SU-DHL-6 (cell line): Measurements from ENCODE around the gene STK39.

ENCODE experiments used
- H2AFZ ChIP-seq: fragments of 200-600 bp; sonication (generic); 2 replicates; pipeline ENCODE4 v1.6.1; 2014; ENCODE audit warnings: low read depth, mild to moderate bottlenecking, moderate library complexity, mixed read lengths, antibody characterized with exemption, low read length; ENCODE audit not compliant: severe bottlenecking
- H3F3A ChIP-seq: fragments of 200-600 bp; shearing (Covaris generic); 2 replicates; pipeline ENCODE4 v1.6.0; 2016; ENCODE audit warnings: antibody characterized with exemption, mild to moderate bottlenecking; ENCODE audit not compliant: insufficient read depth
- H3K27ac ChIP-seq: fragments of 200-600 bp; sonication (generic); 2 replicates; pipeline ENCODE4 v1.5.1; 2016; ENCODE audit warnings: low read depth, mild to moderate bottlenecking, low read length, moderate library complexity, mixed read lengths
- H3K27me3 ChIP-seq: fragments of 200-600 bp; sonication (generic), shearing (Covaris generic); 2 replicates; pipeline ENCODE4 v1.6.0; 2014; ENCODE audit warnings: mild to moderate bottlenecking, low read length
- H3K36me3 ChIP-seq: fragments of 200-600 bp; sonication (generic); 2 replicates; pipeline ENCODE4 v1.6.1; 2014; ENCODE audit warnings: mild to moderate bottlenecking, low read length, mixed read lengths
- H3K4me2 ChIP-seq: fragments of 300-600, 200-600 bp; shearing (Covaris generic), sonication (generic); 2 replicates; pipeline ENCODE4 v1.6.0; 2014; ENCODE audit warnings: low read length, low read depth, mild to moderate bottlenecking; ENCODE audit not compliant: poor library complexity, severe bottlenecking
- H3K4me3 ChIP-seq: fragments of 200-600 bp; sonication (generic); 2 replicates; pipeline ENCODE4 v1.5.1; 2014; ENCODE audit warnings: antibody characterized with exemption, low read length, mild to moderate bottlenecking, mixed read lengths; ENCODE audit not compliant: insufficient read depth, poor library complexity, severe bottlenecking
- H3K79me2 ChIP-seq: fragments of 200-600 bp; sonication (generic); 2 replicates; pipeline ENCODE4 v1.6.1; 2014; ENCODE audit warnings: mild to moderate bottlenecking, low read length, moderate library complexity; ENCODE audit not compliant: insufficient read depth
- H3K9ac ChIP-seq: fragments of 200-600 bp; sonication (generic); 2 replicates; pipeline ENCODE4 v1.7.0; 2014; ENCODE audit warnings: mild to moderate bottlenecking, low read length
- H3K9me2 ChIP-seq: fragments of 200-600 bp; sonication (generic); replicated peaks from 2 replicates; pipeline ENCODE4 v1.6.1; 2014; ENCODE audit warnings: low read length; ENCODE audit not compliant: insufficient read depth
- H3K9me3 ChIP-seq: fragments of 200-600 bp; sonication (generic); 2 replicates; pipeline ENCODE4 v1.6.1; 2014; ENCODE audit warnings: low read length, mixed read lengths; ENCODE audit not compliant: insufficient read depth
- H4K20me1 ChIP-seq: fragments of 200-600 bp; sonication (generic); 2 replicates; pipeline ENCODE4 v1.6.1; 2014; ENCODE audit warnings: low read depth, mild to moderate bottlenecking, antibody characterized with exemption, low read length, moderate library complexity, mixed read lengths
- EZH2phosphoT487 ChIP-seq: fragments of 200-600 bp; sonication (generic), shearing (Covaris generic); conservative IDR thresholded peaks from 2 replicates; pipeline ENCODE4 v1.6.1; 2018; ENCODE audit warnings: mild to moderate bottlenecking, antibody characterized with exemption, low read length, moderate library complexity, mixed read lengths
- TF ChIP-seq, protein P1 (sequence below): fragments of 200-600 bp; sonication (generic); IDR thresholded peaks from one replicate; pipeline ENCODE4 v1.5.1; 2017; ENCODE audit warnings: antibody characterized with exemption, mild to moderate bottlenecking, low read length, moderate library complexity; ENCODE audit not compliant: insufficient read depth, poor library complexity, severe bottlenecking

Gene STK39

DNA sequence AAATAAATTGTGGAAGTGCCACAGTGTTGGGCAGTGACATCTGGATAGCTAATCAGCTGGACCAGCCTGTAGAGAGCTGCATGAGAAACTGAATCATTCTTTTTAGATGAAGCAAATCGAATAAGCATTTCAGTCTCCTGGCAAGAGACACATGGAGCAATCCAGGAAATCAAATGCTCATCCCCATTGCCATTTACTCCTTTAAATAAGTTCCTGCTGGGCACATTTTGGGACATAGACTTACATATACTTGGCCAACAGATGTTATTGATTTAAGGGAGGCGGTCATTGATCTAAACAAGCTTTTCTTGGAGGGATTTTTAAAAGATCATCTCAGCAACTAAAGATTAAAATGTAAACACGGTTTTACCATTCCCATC is 307.1 kb downstream of the STK39 start:
- no peaks in the 10 kb centered on the region for H4K20me1 ChIP-seq
- no peaks in the 10 kb centered on the region for H3K9me3 ChIP-seq
- H3K27ac ChIP-seq = no peak overlapping the region
- no peaks in the 10 kb centered on the region for H3F3A ChIP-seq
- no peaks in the 10 kb centered on the region for H3K36me3 ChIP-seq
- H3K9ac ChIP-seq = no peak overlapping the region
- H3K9me2 ChIP-seq = no peaks in the 10 kb centered on the region
- no peaks in the 10 kb centered on the region for H3K27me3 ChIP-seq
- no peak overlapping the region for H3K4me2 ChIP-seq
- no peak overlapping the region for H3K4me3 ChIP-seq
- H3K79me2 ChIP-seq = no peaks in the 10 kb centered on the region
- TF ChIP-seq, protein P1, sequence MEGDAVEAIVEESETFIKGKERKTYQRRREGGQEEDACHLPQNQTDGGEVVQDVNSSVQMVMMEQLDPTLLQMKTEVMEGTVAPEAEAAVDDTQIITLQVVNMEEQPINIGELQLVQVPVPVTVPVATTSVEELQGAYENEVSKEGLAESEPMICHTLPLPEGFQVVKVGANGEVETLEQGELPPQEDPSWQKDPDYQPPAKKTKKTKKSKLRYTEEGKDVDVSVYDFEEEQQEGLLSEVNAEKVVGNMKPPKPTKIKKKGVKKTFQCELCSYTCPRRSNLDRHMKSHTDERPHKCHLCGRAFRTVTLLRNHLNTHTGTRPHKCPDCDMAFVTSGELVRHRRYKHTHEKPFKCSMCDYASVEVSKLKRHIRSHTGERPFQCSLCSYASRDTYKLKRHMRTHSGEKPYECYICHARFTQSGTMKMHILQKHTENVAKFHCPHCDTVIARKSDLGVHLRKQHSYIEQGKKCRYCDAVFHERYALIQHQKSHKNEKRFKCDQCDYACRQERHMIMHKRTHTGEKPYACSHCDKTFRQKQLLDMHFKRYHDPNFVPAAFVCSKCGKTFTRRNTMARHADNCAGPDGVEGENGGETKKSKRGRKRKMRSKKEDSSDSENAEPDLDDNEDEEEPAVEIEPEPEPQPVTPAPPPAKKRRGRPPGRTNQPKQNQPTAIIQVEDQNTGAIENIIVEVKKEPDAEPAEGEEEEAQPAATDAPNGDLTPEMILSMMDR = no peak
- no peak for TF ChIP-seq EZH2phosphoT487
- H2AFZ ChIP-seq = no peak overlapping the region

DNA sequence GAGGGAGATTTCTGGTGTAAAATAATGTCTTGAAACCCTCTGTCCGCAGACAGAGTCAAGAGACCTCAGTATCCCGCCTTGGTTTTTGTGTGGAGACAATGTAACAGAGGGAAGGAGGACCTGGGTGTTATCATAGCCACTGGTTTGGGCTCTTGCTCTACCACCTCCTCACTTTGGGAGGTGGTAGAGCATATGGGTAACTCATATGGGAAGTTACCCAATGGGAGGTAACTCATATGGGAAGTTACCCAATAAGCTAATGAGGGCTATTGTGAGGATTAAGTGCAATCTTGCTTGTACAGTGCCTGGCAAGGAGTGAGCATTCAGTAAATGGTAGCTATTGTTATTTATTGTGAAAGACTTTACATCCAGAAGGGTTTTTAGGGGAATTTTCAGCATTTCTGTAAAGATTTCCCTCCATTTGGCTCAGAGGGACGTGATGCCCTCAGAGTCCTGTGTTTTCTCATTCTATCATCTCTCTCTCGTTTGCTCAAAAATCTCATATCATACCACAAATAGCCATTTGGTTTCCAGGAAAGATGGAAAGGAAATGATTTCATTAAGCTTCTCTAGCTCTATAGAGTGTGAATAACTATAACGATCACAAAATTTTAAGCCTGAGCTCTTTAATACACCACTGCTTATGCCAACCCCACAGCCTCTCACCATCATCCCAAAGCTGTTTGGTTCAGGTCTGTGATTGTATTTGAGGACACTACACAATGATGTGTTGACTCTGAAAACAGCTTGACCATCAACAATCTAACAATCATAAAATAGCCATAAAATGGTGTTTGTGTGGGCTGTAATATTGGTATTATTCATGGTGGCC is 307.7 kb downstream of the STK39 start:
- H3K4me2 ChIP-seq = no peak overlapping the region
- no peaks in the 10 kb centered on the region for H3K36me3 ChIP-seq
- H3K9me3 ChIP-seq = no peaks in the 10 kb centered on the region
- H3K27ac ChIP-seq = no peak overlapping the region
- no peaks in the 10 kb centered on the region for H3K9me2 ChIP-seq
- no peaks in the 10 kb centered on the region for H4K20me1 ChIP-seq
- no peak overlapping the region for H3K9ac ChIP-seq
- TF ChIP-seq, protein P1 = no peak
- no peak for TF ChIP-seq EZH2phosphoT487
- H3K4me3 ChIP-seq = no peak overlapping the region
- H3F3A ChIP-seq = no peaks in the 10 kb centered on the region
- H3K79me2 ChIP-seq = no peaks in the 10 kb centered on the region
- H3K27me3 ChIP-seq = no peaks in the 10 kb centered on the region
- H2AFZ ChIP-seq = no peak overlapping the region

DNA sequence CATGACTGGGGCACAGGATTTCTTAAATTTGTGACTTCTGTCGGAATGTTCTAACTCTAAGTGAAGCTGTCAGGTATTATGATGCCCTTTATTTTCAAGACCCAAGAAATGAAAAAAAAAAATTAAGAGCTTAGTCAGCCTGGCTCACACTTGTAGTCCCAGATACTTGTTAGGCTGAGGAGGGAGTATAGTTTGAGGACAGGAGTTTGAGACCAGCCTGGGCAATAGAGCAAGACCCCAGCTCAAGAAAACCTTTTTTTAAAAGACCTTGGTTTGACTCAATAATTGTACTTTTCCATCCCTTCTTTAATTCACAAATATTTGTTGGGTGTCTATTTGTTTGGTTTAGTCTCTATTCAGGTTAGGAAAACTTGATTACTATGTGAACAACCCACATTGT is 310.0 kb downstream of the STK39 start:
- no peaks in the 10 kb centered on the region for H3K9me3 ChIP-seq
- H3K79me2 ChIP-seq = no peaks in the 10 kb centered on the region
- H3K4me2 ChIP-seq = no peak overlapping the region
- no peaks in the 10 kb centered on the region for H3F3A ChIP-seq
- no peak overlapping the region for H3K4me3 ChIP-seq
- H3K27me3 ChIP-seq = no peaks in the 10 kb centered on the region
- H3K27ac ChIP-seq = no peak overlapping the region
- H3K9me2 ChIP-seq = no peaks in the 10 kb centered on the region
- no peaks in the 10 kb centered on the region for H3K36me3 ChIP-seq
- H2AFZ ChIP-seq = no peak overlapping the region
- H4K20me1 ChIP-seq = no peaks in the 10 kb centered on the region
- no peak overlapping the region for H3K9ac ChIP-seq
- TF ChIP-seq, protein P1 = no peak
- no peak for TF ChIP-seq EZH2phosphoT487
